Esophagus muscularis mucosa (tissue), 4 donors: Measurements from ENCODE around the gene MAP3K1.

Source experiments
- EP300 ChIP-seq: sonication (generic); formaldehyde crosslinking; IDR thresholded peaks from one replicate; pipeline ENCODE4 v1.6.1; 2017; ENCODE audit warnings: antibody characterized with exemption
- POLR2A ChIP-seq: fragments of 450-650 bp; IDR thresholded peaks from one replicate; pipeline ENCODE4 v1.6.1; 2017; ENCODE audit warnings: antibody characterized with exemption, moderate library complexity, mild to moderate bottlenecking, low read depth
- POLR2AphosphoS5 ChIP-seq, 2 donors: sonication (generic); formaldehyde crosslinking; IDR thresholded peaks; one replicate each; pipeline ENCODE4 v1.6.1; 2017; ENCODE audit warnings: antibody characterized with exemption in 2 of 2
- TF ChIP-seq, protein P1 (sequence below), 3 experiments: fragments of 200-600 bp in 2 of 3; fragments of 450-650 bp in 1 of 3; sonication (generic) in 2 of 3; IDR thresholded peaks; one replicate each; pipeline ENCODE4 v1.5.1; 2017 to 2019; ENCODE audit warnings: antibody characterized with exemption in 3 of 3, mild to moderate bottlenecking in 2 of 3, moderate library complexity in 1 of 3

DNA sequence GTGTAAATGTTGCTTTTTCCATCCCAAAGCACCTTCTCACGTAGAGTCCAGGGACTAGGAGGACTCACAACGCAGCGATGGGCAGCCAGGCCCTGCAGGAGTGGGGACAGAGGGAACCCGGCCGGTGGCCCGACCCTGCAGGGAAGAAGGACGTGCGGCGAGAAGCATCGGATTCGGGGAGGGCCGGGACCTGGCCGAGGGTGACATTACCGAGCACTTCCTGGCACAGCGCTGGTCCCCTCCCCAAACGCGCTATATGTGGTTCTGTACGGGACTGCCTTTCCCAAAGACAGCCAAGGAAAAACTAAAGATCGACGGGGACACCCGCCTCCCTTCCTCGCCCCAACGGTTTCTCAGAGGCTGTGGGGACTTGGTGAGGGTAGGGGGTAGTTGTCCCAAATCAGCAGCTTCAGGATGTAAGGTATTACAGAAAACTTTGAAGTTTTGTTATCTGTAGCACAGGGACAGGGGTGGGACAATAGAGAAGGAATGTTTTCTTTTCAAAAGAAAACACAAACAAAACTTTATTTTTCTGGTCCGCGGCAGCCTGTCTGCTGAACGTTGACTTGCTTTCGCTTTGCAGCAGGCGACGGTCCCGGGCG, 887 bp upstream of the MAP3K1 start:
- TF ChIP-seq POLR2AphosphoS5 (IDR thresholded peaks at IDR 0.05) (no peak), POLR2A (no peak), EP300 (no peak)
- TF ChIP-seq, protein P1, sequence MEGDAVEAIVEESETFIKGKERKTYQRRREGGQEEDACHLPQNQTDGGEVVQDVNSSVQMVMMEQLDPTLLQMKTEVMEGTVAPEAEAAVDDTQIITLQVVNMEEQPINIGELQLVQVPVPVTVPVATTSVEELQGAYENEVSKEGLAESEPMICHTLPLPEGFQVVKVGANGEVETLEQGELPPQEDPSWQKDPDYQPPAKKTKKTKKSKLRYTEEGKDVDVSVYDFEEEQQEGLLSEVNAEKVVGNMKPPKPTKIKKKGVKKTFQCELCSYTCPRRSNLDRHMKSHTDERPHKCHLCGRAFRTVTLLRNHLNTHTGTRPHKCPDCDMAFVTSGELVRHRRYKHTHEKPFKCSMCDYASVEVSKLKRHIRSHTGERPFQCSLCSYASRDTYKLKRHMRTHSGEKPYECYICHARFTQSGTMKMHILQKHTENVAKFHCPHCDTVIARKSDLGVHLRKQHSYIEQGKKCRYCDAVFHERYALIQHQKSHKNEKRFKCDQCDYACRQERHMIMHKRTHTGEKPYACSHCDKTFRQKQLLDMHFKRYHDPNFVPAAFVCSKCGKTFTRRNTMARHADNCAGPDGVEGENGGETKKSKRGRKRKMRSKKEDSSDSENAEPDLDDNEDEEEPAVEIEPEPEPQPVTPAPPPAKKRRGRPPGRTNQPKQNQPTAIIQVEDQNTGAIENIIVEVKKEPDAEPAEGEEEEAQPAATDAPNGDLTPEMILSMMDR (IDR thresholded peaks at IDR 0.05): peak in 1 of 3 experiments; percentile 1
